Activated CD4-positive, CD25-positive, alpha-beta regulatory T cell treated with anti-CD3 and anti-CD28 coated beads, Interleukin-2, amount 50 U/mL, for 72 hours (primary cell): Measurements from ENCODE around the gene PTEN.

Experiments used
- DNase-seq: peaks from one replicate; pipeline ENCODE4 v3.0.0; 2021

The PTEN gene

DNA sequence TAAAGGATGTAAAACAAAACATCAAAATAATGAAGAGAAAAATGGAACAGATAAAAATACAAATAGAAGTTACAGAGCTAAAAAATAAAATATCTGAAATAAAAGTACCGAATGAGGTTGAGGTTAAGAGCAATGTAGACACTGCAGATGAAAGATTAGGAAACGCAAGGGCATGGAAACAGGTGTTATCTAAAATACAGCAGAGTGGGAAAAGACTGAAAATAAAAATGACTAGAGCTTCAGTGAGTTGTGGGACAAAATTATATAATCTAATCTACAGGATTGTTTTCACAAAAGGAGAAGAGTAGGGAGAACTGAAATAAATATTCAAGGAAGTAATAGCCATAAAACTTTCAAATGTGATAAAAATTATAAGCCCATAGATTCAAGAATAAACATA is 123.8 kb downstream of the PTEN start:
- DNase-seq = no peak

- no peak for DNase-seq
Measured at GRCh38 chr10:87991946-87992345, 128.5 kb downstream of the PTEN start.

- DNase-seq = no peak
Measured at GRCh38 chr10:88004451-88004850, 141.0 kb downstream of the PTEN start.

DNA sequence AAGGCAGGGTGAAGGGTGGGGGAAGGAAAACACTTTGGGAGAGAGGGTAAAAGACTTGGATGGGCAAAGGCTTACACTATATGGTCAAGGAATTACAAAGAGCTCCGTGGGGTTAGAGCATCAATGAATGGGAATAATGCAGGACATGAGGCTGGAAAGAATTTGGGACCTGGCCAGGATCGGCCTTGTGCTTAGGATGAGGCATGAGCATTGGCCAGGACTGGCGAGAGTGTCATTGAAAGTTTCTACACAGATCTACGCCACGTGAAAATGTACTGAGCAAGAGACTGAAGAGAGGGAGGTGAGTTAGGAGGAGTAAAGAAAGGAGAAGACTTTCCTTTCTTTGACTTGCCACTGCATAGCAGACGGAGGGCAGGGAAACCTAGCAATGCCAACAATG is 142.8 kb downstream of the PTEN start:
- DNase-seq = no peak

GRCh38 chr10:88008866-88009470 is 145.5 kb downstream of the PTEN start:
- no peak for DNase-seq

DNA sequence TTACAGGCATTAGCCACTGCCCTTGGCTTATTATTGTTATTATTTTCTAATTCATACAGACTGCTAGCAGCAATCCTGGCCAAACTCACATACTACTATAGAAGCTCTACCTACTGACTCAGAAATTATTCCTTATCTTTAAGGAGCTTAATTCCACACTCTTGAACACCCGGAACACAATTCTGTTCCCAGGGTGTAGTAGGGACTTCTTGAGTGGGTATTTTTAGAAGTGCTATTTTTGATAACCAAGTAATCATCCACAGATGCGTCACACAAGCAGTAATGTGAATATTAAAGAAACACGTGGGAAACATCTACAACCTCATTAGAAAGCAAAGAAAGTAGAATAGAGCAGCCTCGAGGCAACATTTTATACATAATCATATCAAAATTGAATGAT is 149.2 kb downstream of the PTEN start:
- no peak for DNase-seq

DNA sequence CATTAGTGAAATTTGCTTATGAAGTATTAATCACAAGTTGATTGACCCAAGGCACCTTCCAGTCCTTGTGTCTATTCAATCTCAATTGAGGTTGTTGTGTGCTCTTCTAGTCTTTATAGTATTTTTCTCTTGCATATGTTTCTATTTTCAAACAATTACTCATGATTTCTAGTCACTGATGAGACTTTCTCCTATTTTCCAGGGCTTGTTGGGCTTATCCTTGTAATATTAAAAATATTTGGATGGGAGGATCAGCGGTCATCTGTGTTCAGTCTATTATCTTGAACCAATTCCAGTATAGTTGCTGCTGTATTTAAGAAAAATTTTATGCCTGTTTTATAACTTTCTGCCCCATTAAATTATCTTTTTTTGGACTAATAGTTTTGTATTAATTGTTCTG is 154.4 kb downstream of the PTEN start:
- DNase-seq = no peak

GRCh38 chr10:88019753-88020152 is 156.3 kb downstream of the PTEN start:
- no peak for DNase-seq
